ENCODE measurements around the gene TREX2. TPM values are rescaled to one million over a fixed set of nuclear protein-coding genes. Genes with fewer than 3 reads are reported as not detected.
"Not testable (repeated sequence)": the region's sequence is repeated elsewhere in the genome, so short reads cannot be mapped to it uniquely, and the experiment has no call there.

Gene TREX2
- total RNA-seq, 1 donor from 2014 or later = 0.29 TPM

DNA sequence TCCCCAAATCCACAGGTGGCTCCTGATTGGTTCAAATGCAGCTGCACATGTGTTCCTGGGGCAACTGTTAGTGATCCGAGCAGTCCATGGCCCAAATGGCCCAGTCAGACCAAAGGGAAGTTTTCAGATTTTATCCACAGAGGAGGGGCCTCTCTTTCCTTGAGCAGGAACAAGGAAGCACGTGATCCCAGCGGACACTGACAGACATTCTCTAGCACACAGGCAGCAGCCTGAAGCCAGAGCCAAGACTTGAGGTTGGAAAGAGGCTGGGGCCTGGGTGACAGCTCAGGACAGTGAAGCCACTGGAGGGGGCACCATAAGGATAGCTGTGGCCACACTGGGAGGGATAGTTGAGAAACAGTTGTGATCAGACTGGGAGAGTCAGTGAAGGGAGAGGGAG, 38.1 kb downstream of the TREX2 start:
- Mint-ChIP-seq H3K4me3 (ENCODE audit: unreplicated experiment) (no peak overlapping the region), H3K27ac (ENCODE audit: unreplicated experiment) (no peak overlapping the region), H3K4me1 (ENCODE audit: low read depth, unreplicated experiment) (no peaks in the 10 kb centered on the region), H3K36me3 (ENCODE audit: unreplicated experiment) (no peaks in the 10 kb centered on the region), H3K27me3 (ENCODE audit: unreplicated experiment) (peaks cover 2% of the 10 kb centered on the region), H3K9me3 (ENCODE audit: unreplicated experiment) (peaks cover 1% of the 10 kb centered on the region)
- TF ChIP-seq, protein P1, sequence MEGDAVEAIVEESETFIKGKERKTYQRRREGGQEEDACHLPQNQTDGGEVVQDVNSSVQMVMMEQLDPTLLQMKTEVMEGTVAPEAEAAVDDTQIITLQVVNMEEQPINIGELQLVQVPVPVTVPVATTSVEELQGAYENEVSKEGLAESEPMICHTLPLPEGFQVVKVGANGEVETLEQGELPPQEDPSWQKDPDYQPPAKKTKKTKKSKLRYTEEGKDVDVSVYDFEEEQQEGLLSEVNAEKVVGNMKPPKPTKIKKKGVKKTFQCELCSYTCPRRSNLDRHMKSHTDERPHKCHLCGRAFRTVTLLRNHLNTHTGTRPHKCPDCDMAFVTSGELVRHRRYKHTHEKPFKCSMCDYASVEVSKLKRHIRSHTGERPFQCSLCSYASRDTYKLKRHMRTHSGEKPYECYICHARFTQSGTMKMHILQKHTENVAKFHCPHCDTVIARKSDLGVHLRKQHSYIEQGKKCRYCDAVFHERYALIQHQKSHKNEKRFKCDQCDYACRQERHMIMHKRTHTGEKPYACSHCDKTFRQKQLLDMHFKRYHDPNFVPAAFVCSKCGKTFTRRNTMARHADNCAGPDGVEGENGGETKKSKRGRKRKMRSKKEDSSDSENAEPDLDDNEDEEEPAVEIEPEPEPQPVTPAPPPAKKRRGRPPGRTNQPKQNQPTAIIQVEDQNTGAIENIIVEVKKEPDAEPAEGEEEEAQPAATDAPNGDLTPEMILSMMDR (IDR thresholded peaks at IDR 0.05; ENCODE audit: partially characterized antibody, unreplicated experiment) = no peak
- no peak for DNase-seq

DNA sequence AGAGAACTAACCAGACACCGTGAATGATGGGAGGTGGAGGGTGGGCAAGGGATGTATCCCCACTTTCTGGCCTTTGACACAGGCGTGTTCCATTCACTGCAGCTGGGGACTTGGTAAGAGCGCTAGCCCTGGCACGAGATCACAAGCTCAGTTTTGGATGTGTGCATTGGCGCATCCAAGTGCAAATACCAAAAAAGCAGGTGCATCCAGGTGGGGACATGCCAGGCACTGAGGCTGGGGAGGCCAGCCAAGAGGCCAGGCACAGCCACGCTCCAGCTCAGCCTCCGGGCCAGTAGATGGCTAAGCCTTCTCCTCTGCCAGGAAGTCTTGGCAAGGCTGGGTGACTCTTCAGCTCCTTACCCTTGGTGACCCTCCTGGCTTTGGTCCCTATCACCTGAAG, 39.0 kb downstream of the TREX2 start:
- TF ChIP-seq, protein P1 (IDR thresholded peaks at IDR 0.05; ENCODE audit: partially characterized antibody, unreplicated experiment) = no peak
- Mint-ChIP-seq H3K4me3 (ENCODE audit: unreplicated experiment) (no peak overlapping the region), H3K27ac (ENCODE audit: unreplicated experiment) (no peak overlapping the region), H3K36me3 (ENCODE audit: unreplicated experiment) (no peaks in the 10 kb centered on the region), H3K4me1 (ENCODE audit: low read depth, unreplicated experiment) (no peaks in the 10 kb centered on the region), H3K9me3 (ENCODE audit: unreplicated experiment) (peaks cover 1% of the 10 kb centered on the region), H3K27me3 (ENCODE audit: unreplicated experiment) (no peaks in the 10 kb centered on the region)
- no peak for DNase-seq

DNA sequence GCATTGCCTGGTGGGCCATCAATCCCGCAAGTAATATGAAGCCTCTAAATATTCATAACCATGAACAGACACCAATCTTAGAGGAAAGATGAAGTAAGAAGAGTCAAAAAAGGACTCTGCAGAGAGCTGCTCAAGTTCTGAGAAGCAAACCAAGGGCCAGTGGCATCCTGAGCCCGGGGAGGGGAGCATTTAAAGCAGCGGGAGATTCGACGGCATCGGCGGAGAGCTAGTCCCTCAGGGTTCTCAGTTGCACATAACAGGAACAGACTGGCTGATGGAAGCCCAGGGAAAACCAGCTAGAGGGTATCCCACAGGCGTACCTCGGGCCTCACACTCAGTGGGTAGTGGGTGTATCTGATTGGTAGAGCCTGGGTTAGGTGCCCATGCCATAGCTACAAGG, 39.8 kb downstream of the TREX2 start:
- Mint-ChIP-seq H3K36me3 (ENCODE audit: unreplicated experiment) (no peaks in the 10 kb centered on the region), H3K27ac (ENCODE audit: unreplicated experiment) (no peak overlapping the region), H3K27me3 (ENCODE audit: unreplicated experiment) (no peaks in the 10 kb centered on the region), H3K9me3 (ENCODE audit: unreplicated experiment) (peaks cover 1% of the 10 kb centered on the region), H3K4me3 (ENCODE audit: unreplicated experiment) (no peak overlapping the region), H3K4me1 (ENCODE audit: low read depth, unreplicated experiment) (no peaks in the 10 kb centered on the region)
- DNase-seq = no peak
- TF ChIP-seq, protein P1 (IDR thresholded peaks at IDR 0.05; ENCODE audit: partially characterized antibody, unreplicated experiment) = no peak

DNA sequence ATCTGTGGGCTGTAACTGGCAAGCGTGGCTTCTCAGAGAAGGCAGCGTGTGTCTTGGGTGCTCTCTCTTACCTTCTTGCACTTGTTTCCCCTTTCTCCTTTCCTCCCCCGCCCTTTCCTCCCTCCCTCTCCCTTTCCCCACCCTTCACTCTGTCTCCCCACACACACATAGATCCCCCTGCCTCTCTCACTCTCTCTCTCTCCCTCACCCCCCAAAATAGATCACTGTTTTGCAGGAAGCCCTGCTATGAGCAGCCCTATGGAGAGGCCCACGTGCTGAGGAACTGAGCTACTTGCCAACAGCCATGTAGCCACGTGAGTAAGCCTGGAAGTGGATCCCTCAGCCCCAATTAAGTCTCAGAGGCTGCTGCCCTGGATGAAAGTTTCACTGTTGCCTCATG, 40.4 kb downstream of the TREX2 start:
- H3K9me3 Mint-ChIP-seq (ENCODE audit: unreplicated experiment) = peaks cover 1% of the 10 kb centered on the region
- no peak overlapping the region for H3K4me3 Mint-ChIP-seq (ENCODE audit: unreplicated experiment)
- H3K4me1 Mint-ChIP-seq (ENCODE audit: low read depth, unreplicated experiment) = no peaks in the 10 kb centered on the region
- no peaks in the 10 kb centered on the region for H3K27me3 Mint-ChIP-seq (ENCODE audit: unreplicated experiment)
- TF ChIP-seq, protein P1 (IDR thresholded peaks at IDR 0.05; ENCODE audit: partially characterized antibody, unreplicated experiment) = no peak
- H3K27ac Mint-ChIP-seq (ENCODE audit: unreplicated experiment) = no peak overlapping the region
- no peak for DNase-seq
- H3K36me3 Mint-ChIP-seq (ENCODE audit: unreplicated experiment) = no peaks in the 10 kb centered on the region

DNA sequence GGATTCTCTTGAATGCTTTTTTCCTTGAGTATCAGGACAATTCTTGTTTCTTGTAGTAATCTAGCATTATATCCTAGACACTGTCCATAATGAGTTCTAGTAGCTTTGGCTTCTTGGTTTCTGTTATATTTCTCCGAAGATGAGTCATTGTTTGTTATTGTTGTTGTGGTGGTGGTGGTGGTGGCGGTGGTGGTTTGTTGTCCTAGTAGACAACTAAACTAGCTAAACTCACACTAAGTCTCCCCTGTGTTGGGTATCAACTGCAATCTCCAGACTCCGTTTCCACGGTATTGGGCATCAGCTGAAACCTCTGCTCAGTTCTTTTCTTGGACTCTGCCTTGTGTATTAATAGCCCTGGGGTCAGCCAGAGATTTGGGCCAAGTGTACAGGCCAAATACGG, 41.5 kb downstream of the TREX2 start:
- not testable (repeated sequence) for H3K9me3 Mint-ChIP-seq (ENCODE audit: unreplicated experiment); H3K4me1 Mint-ChIP-seq (ENCODE audit: low read depth, unreplicated experiment); H3K4me3 Mint-ChIP-seq (ENCODE audit: unreplicated experiment); DNase-seq; H3K27ac Mint-ChIP-seq (ENCODE audit: unreplicated experiment); H3K36me3 Mint-ChIP-seq (ENCODE audit: unreplicated experiment); H3K27me3 Mint-ChIP-seq (ENCODE audit: unreplicated experiment)
